Activated CD4-positive, alpha-beta T cell treated with anti-CD3 and anti-CD28 coated beads, Interleukin-2, amount 50 U/mL, for 48 hours (primary cell): ENCODE results near the gene SLC16A1.
"Not testable (repeated sequence)": the region's sequence is repeated elsewhere in the genome, so short reads cannot be mapped to it uniquely, and the experiment has no call there.

Experiments
- DNase-seq, 2 experiments: peaks; one replicate each; pipeline ENCODE4 v3.0.0-alpha.2; 2020

The SLC16A1 gene

GRCh38 chr1:112923234-112923958 is 32.6 kb downstream of the SLC16A1 start:
- DNase-seq = no peak

GRCh38 chr1:112911506-112912220 is 44.3 kb downstream of the SLC16A1 start:
- no peak for DNase-seq

- DNase-seq = no peak
Measured at GRCh38 chr1:112909847-112910246, 46.1 kb downstream of the SLC16A1 start.

- no peak for DNase-seq
Measured at GRCh38 chr1:112906150-112906698, 49.8 kb downstream of the SLC16A1 start.

GRCh38 chr1:112905395-112906149 is 50.4 kb downstream of the SLC16A1 start:
- DNase-seq = peak in 1 of 2 experiments; percentile 7

- DNase-seq = no peak
Measured at GRCh38 chr1:112904831-112905261, 51.1 kb downstream of the SLC16A1 start.

GRCh38 chr1:112904071-112904830 is 51.7 kb downstream of the SLC16A1 start:
- peak; percentile 52 to 75 for DNase-seq

GRCh38 chr1:112902221-112902620 is 53.8 kb downstream of the SLC16A1 start:
- DNase-seq = no peak

- DNase-seq = no peak
Measured at GRCh38 chr1:112901387-112901786, 54.6 kb downstream of the SLC16A1 start.

- no peak for DNase-seq
Measured at GRCh38 chr1:112896783-112897182, 59.2 kb downstream of the SLC16A1 start.

GRCh38 chr1:112894561-112895011 is 61.4 kb downstream of the SLC16A1 start:
- no peak for DNase-seq

- no peak for DNase-seq
Measured at GRCh38 chr1:112894010-112894292, 62.0 kb downstream of the SLC16A1 start.

GRCh38 chr1:112893288-112894009 is 62.5 kb downstream of the SLC16A1 start:
- no peak for DNase-seq

- not testable (repeated sequence) for DNase-seq
Measured at GRCh38 chr1:112889906-112890305, 66.1 kb downstream of the SLC16A1 start.

GRCh38 chr1:112889052-112889768 is 66.8 kb downstream of the SLC16A1 start:
- no peak for DNase-seq

GRCh38 chr1:112888630-112889029 is 67.4 kb downstream of the SLC16A1 start:
- DNase-seq = no peak

- no peak for DNase-seq
Measured at GRCh38 chr1:112887599-112888283, 68.3 kb downstream of the SLC16A1 start.

- not testable (repeated sequence) for DNase-seq
Measured at GRCh38 chr1:112884996-112885395, 71.0 kb downstream of the SLC16A1 start.

GRCh38 chr1:112882271-112882744 is 73.7 kb downstream of the SLC16A1 start:
- no peak for DNase-seq

- no peak for DNase-seq
Measured at GRCh38 chr1:112881742-112882127, 74.3 kb downstream of the SLC16A1 start.
